Measurements from ENCODE around the gene MEIS3.
"Not testable (repeated sequence)": the region's sequence is repeated elsewhere in the genome, so short reads cannot be mapped to it uniquely, and the experiment has no call there.

Gene MEIS3

GRCh38 chr19:47416643-47416985, 2.7 kb downstream of the MEIS3 start:
- DNase-seq, result no peak
- TF ChIP-seq POLR2A (IDR thresholded peaks at IDR 0.05; ENCODE audit: low read length), result no peak
- TF ChIP-seq GATA1 (IDR thresholded peaks at IDR 0.05; ENCODE audit: low read depth, low read length), result no peak

- TF ChIP-seq POLR2A (IDR thresholded peaks at IDR 0.05; ENCODE audit: low read length) (no peak), GATA1 (IDR thresholded peaks at IDR 0.05; ENCODE audit: low read depth, low read length) (no peak)
- no peak for DNase-seq
Observed at GRCh38 chr19:47415953-47416642, 3.2 kb downstream of the MEIS3 start.

- TF ChIP-seq POLR2A (IDR thresholded peaks at IDR 0.05; ENCODE audit: low read length), result no peak
- no peak for TF ChIP-seq GATA1 (IDR thresholded peaks at IDR 0.05; ENCODE audit: low read depth, low read length)
- peak; percentile 23 to 37 for DNase-seq
Observed at GRCh38 chr19:47414469-47414868, 4.9 kb downstream of the MEIS3 start.

GRCh38 chr19:47413941-47414340, 5.4 kb downstream of the MEIS3 start:
- no peak for DNase-seq
- TF ChIP-seq GATA1 (IDR thresholded peaks at IDR 0.05; ENCODE audit: low read depth, low read length), result no peak
- TF ChIP-seq POLR2A (IDR thresholded peaks at IDR 0.05; ENCODE audit: low read length), result no peak

- not testable (repeated sequence) for DNase-seq
Observed at GRCh38 chr19:47411696-47412095, 7.6 kb downstream of the MEIS3 start.

- TF ChIP-seq POLR2A (IDR thresholded peaks at IDR 0.05; ENCODE audit: low read length) (no peak), GATA1 (IDR thresholded peaks at IDR 0.05; ENCODE audit: low read depth, low read length) (no peak)
- no peak for DNase-seq
Observed at GRCh38 chr19:47411101-47411500, 8.2 kb downstream of the MEIS3 start.

- DNase-seq, result no peak
- TF ChIP-seq POLR2A (IDR thresholded peaks at IDR 0.05; ENCODE audit: low read length), result no peak
- no peak for TF ChIP-seq GATA1 (IDR thresholded peaks at IDR 0.05; ENCODE audit: low read depth, low read length)
Observed at GRCh38 chr19:47408156-47408938, 11.0 kb downstream of the MEIS3 start.

- no peak for TF ChIP-seq GATA1 (IDR thresholded peaks at IDR 0.05; ENCODE audit: low read depth, low read length)
- TF ChIP-seq POLR2A (IDR thresholded peaks at IDR 0.05; ENCODE audit: low read length), result no peak
- no peak for DNase-seq
Observed at GRCh38 chr19:47407417-47407774, 11.9 kb downstream of the MEIS3 start.

- TF ChIP-seq GATA1 (IDR thresholded peaks at IDR 0.05; ENCODE audit: low read depth, low read length), result no peak
- no peak for TF ChIP-seq POLR2A (IDR thresholded peaks at IDR 0.05; ENCODE audit: low read length)
- peak; percentile 39 to 40 for DNase-seq
Observed at GRCh38 chr19:47406711-47407416, 12.5 kb downstream of the MEIS3 start.

GRCh38 chr19:47405854-47406417, 13.4 kb downstream of the MEIS3 start:
- DNase-seq, result no peak

GRCh38 chr19:47405197-47405550, 14.2 kb downstream of the MEIS3 start:
- no peak for DNase-seq

More at GRCh38 chr19:47405854-47406417, 13.4 kb downstream of the MEIS3 start:
- TF ChIP-seq GATA1 (IDR thresholded peaks at IDR 0.05; ENCODE audit: low read depth, low read length) (no peak), POLR2A (IDR thresholded peaks at IDR 0.05; ENCODE audit: low read length) (no peak)

GRCh38 chr19:47404334-47405196, 14.8 kb downstream of the MEIS3 start:
- TF ChIP-seq GATA1 (IDR thresholded peaks at IDR 0.05; ENCODE audit: low read depth, low read length), result no peak
- no peak for TF ChIP-seq POLR2A (IDR thresholded peaks at IDR 0.05; ENCODE audit: low read length)

More at GRCh38 chr19:47405197-47405550, 14.2 kb downstream of the MEIS3 start:
- TF ChIP-seq POLR2A (IDR thresholded peaks at IDR 0.05; ENCODE audit: low read length) (no peak), GATA1 (IDR thresholded peaks at IDR 0.05; ENCODE audit: low read depth, low read length) (no peak)

GRCh38 chr19:47402504-47402903, 16.8 kb downstream of the MEIS3 start:
- DNase-seq, result no peak
- TF ChIP-seq GATA1 (IDR thresholded peaks at IDR 0.05; ENCODE audit: low read depth, low read length) (no peak), POLR2A (IDR thresholded peaks at IDR 0.05; ENCODE audit: low read length) (no peak)

More at GRCh38 chr19:47404334-47405196, 14.8 kb downstream of the MEIS3 start:
- DNase-seq, result no peak
